Fibroblast of pulmonary artery (primary cell): ENCODE results near the gene CAMK1G.

Experiments used
- DNase-seq: peaks from one replicate; pipeline ENCODE4 v3.0.0-alpha.2; 2010; ENCODE audit warnings: low read depth
- H3K4me3 ChIP-seq: replicated peaks from 2 replicates; pipeline ENCODE4 v1.5.1; 2011; ENCODE audit warnings: low read depth, mild to moderate bottlenecking, control low read depth, low read length, moderate library complexity
- CTCF ChIP-seq: IDR thresholded peaks from 2 replicates; pipeline ENCODE4 v1.5.1; 2011; ENCODE audit warnings: mild to moderate bottlenecking, control low read depth, low read length, inconsistent platforms; ENCODE audit errors: missing control alignments

Gene CAMK1G

GRCh38 chr1:209657918-209658317 is 74.4 kb downstream of the CAMK1G start:
- no peak for DNase-seq
- TF ChIP-seq CTCF, result no peak
- H3K4me3 ChIP-seq, result no peak overlapping the region

GRCh38 chr1:209659909-209660308 is 76.4 kb downstream of the CAMK1G start:
- no peak for TF ChIP-seq CTCF
- DNase-seq, result peak; percentile 48
- no peak overlapping the region for H3K4me3 ChIP-seq

GRCh38 chr1:209661071-209661470 is 77.6 kb downstream of the CAMK1G start:
- no peak for DNase-seq
- no peak overlapping the region for H3K4me3 ChIP-seq
- TF ChIP-seq CTCF, result no peak

- TF ChIP-seq CTCF, result no peak
- DNase-seq, result no peak
- H3K4me3 ChIP-seq, result no peak overlapping the region
Measured at GRCh38 chr1:209662879-209663327, 79.4 kb downstream of the CAMK1G start.
